GM12873 (cell line): Measurements from ENCODE around the gene GPER1.

Source experiments
- CTCF ChIP-seq: IDR thresholded peaks from 2 replicates; pipeline ENCODE4 v1.5.1; 2012; ENCODE audit warnings: low read depth, mild to moderate bottlenecking, moderate library complexity, low read length, control low read depth; ENCODE audit not compliant: insufficient read depth; ENCODE audit errors: missing control alignments

Gene GPER1

GRCh38 chr7:1087952-1088920, at the start of gene GPER1:
TSS of gene GPER1 (plus strand) at chr7:1088113. CDS start at chr7:1091729, 3,616 bp downstream.
- TF ChIP-seq CTCF = no peak

GRCh38 chr7:1040790-1041189, 47.1 kb upstream of the GPER1 start:
- no peak for TF ChIP-seq CTCF

DNA sequence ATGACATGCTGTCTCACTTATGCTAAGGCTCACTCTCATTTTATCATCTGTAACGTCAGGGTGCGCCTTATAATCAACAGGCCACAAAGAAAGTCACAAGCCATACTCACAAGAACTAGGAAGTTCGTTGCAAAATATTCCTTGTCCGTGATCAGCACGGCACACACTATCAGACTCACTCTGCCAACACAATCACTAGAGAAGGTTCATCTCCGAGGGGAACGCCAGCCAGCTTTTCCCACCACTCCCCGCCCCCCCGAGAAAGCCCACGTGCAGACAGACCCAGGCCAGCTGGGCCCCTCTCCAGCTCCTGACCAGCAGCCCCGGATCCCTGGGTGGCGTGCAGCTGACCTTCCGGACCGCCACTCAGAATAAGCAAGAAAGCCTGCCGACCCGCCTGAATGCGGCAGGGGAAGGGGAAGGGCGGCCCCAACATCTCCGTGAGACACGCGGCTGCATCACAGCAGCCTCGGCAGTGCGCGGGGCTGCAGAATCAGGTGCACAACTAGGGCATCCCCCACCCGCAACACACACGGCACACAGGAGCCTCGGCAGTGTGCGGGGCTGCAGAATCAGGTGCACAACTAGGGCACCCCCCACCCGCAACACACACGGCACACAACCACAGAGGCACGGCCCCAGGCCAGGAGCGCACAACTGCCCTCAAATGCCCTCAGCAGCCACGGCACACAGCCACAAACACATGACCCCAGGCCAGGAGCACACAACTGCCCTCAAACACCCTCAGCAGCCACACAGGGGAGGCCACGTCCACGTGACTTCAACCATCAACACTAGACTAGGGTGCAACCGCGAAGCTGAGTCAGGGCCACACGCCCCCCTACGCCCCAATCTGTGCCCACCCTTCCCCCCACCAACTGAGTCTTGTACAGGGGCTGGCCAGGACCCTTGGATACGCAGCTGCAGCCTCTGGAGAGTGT, 46.1 kb upstream of the GPER1 start:
- no peak for TF ChIP-seq CTCF

DNA sequence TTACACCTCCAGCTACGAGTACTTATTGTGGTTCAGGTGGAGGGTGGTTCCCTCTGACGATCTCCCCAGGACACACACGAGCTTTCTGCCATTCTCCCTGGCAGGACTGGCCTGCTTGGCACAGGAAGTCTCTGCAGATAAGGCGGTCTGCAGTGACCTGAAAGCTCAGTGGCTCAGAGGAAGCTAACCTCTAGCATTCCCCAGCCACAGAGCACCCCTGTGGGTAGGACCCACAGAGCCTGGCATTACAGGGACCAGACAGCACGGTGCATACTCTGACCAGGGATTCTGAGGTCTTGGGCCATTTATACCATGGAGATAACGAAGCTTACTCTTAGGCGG, 45.5 kb upstream of the GPER1 start:
- TF ChIP-seq CTCF = no peak

- no peak for TF ChIP-seq CTCF
Measured at GRCh38 chr7:1043552-1044188, 44.2 kb upstream of the GPER1 start.

- TF ChIP-seq CTCF = peak; percentile 72
Measured at GRCh38 chr7:1044189-1045068, 43.5 kb upstream of the GPER1 start, which contains the start of gene GPR146. TSS of gene GPR146 (plus strand) at chr7:1044546. CDS start at chr7:1057516, 12,970 bp downstream.
